Amniotic epithelial cell (primary cell): Measurements from ENCODE around the gene RPL36.

Experiments used
- DNase-seq: peaks from one replicate; pipeline ENCODE4 v3.0.0-alpha.2; 2010; ENCODE audit warnings: low read depth

RPL36 gene

DNA sequence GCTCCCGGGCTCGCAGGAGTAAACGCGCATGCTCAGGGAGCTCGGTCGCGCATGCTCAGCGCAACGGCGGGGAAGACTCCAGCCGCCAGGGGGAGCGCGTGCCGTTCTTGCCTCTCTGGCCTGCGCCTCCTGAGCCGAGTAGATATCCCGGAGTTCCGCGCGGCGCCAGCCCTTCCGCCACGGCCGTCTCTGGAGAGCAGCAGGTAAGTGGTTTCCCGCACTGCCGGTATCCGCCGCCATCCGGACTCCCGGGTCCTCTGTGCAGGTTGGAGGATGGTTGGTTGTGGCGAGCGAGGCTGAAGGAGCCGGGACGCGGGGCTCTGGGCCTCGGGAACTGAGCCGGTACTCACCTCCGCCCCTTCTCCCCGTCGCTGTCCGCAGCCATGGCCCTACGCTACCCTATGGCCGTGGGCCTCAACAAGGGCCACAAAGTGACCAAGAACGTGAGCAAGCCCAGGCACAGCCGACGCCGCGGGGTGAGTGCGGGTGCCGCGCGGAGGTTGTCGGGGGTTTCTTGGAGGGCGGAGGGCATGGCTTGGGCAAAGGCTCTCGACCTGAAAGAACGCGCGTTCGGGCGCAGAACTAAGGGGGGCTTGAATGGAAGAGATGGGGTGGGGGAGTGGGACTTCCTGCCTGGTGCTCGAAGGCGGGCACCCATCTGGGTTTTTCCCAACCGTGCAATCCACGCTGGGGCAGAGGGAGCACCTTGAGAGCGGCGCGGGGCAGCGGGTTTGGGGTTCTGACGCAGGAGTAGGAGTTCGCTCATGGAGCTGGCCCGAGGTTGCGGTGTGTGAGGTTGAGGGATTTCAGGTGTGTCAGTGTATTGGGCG is at the start of gene RPL36:
RPL36 (plus strand) TSS at position 171 of the 830 bp plus-strand sequence; CDS start at position 384, 213 bp downstream.
- peak; percentile 91 for DNase-seq

- peak; percentile 27 for DNase-seq
Measured at GRCh38 chr19:5641171-5641570, 48.9 kb upstream of the RPL36 start.

GRCh38 chr19:5642204-5642603 is 47.9 kb upstream of the RPL36 start:
- peak; percentile 67 for DNase-seq

DNA sequence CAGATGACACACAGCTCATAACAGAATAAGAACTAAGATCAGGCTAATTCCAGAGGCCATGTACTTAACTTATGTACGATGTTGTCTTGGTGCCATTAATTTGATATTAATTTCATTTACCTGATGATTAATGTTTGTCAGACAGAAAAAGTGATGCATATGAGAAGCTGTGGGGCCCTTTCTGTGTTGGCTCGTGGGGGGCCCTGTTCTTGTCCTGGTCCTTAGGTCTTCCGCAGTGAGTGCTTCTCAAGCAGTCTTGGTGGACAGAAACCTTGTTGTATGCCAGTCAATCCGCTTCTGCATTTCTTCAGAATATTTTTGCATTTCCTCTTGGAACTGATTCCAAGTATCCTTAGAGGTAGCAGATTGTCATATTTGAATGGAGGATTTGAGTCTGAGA is 47.0 kb upstream of the RPL36 start:
- no peak for DNase-seq

- peak; percentile 63 for DNase-seq
Measured at GRCh38 chr19:5644037-5644436, 46.1 kb upstream of the RPL36 start.

DNA sequence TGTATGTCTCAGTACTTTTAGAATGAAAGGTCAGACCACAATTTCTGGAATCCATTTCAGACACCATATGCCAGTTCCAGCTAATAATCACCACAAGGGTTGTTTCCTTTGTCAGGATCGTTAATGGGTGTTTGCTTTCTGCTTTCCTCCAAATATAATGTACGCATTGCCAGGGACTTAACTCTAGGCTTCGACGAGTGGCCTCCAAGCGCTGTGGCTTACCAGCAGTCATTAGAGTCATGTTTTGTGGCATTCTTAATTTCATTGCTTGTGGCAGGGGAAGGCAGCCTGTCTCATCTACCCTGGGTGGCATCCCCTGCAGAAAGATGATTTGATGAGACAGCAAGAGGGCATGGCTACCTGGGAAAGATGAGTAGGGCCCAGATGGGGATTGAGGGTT is 44.7 kb upstream of the RPL36 start:
- no peak for DNase-seq

DNA sequence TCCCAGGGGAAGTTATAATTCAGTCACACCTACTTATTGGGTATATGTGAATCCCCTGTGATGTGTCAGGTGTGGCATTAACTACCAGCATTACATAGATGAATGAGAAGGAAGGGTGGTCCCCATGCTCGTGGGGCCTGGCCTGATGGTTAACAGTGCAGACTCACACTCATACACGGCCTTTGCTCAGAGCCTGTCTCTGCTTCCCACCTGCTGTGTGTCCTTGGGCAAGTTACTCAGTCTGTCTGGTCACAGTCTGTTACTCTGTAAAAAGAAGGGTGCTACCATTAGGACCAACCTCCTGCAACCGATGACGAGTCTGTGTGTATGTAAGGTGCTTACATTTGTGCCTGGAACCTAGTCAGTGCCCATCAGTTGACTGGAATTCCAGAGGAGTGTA is 43.4 kb upstream of the RPL36 start:
- DNase-seq, result no peak

DNA sequence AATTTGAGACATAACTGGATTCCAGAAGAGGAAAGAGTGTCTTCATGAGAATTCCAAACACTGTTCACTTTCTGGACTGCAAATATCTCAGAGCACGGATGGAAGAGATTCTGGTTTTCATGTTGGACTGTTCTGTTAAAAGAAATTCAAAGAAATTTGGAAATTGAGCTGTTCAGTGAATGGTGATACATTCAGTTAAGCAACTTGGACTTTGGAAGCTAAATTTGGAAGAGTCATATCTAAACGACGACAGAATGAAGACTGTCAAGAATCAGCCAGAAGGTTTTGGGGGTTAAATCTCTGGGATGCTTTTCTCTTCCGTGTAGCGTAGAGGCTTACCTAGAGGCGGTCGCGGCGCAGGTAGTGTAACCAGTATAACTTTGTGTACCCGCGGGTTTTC is 41.6 kb upstream of the RPL36 start:
- no peak for DNase-seq

DNA sequence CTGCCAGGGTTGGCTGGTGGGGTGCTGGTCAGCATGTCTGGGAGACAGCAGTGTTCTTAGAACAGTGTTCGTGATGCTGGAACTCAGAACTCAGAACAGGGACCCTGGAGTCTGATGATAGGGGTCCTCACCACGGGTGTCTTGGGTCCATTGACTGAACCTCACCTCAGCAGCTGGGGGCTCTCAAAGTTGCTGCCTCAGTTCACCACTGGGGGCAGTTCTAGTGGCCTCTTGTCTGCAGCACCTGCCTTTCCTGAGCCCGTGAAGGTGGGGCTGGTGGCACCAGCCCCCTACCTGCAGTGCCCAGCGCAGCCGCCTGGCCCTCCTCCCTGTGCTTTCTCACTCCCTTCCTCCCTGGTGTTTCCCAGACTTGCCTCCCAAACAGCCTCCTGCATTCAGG is 38.7 kb upstream of the RPL36 start:
- no peak for DNase-seq

DNA sequence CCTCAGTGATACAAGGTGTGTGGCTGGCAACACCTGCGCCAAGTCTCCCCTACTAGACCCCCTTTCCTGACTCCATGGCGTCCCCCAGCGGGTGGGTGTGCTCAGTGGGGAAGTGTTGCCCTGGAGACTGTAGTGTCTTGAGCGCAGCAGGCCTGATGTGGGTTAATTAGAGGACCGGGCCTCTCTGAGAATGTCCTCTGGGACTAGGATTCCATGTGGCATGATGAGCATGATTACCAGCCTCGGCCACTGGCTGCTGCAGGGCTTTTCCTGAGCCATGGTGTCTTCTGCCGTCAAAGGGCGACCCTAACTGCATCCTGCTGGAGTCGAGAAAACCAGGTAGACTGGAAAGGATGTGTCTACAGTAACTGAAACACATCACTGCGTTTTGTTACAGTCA is 37.8 kb upstream of the RPL36 start:
- no peak for DNase-seq

DNA sequence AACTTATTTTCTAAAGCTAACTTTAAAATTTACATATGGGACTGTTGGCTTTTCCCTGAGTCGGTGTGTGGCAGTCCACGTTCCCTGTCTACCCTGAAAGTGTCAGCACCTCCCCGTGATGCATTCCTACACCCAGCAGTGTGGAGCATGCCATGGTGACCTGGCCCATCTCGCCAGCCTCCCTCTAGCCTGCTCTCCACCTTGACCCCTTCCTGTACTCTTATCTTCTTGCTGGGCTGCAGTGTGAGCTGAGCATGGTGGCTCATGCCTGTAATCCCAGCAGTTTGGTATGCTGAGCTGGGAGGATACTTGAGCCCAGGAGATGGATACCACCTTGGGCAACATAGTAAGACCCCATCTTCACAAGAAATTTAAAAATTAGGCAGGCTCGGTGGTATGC is 35.2 kb upstream of the RPL36 start:
- no peak for DNase-seq

DNA sequence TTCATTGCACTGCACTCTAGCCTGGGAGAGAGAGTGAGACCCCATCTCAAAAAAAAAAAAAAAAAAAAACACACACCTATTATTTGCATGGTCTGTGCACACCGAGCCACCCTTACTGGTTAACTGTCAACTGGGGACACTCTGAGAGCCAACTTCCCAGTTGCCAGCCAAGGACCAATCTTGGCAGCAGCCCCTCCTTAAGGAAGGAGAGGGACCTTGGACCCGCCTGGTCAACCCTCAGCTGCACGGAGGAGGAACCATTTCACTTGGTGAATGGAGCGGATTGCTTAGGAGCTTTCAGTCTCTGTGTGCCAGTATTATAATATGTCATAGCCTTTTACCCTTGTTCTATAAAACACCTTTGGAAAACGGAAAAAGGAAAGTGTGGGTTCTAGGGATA is 34.7 kb upstream of the RPL36 start:
- DNase-seq, result no peak

GRCh38 chr19:5661483-5661882 is 28.6 kb upstream of the RPL36 start:
- no peak for DNase-seq

DNA sequence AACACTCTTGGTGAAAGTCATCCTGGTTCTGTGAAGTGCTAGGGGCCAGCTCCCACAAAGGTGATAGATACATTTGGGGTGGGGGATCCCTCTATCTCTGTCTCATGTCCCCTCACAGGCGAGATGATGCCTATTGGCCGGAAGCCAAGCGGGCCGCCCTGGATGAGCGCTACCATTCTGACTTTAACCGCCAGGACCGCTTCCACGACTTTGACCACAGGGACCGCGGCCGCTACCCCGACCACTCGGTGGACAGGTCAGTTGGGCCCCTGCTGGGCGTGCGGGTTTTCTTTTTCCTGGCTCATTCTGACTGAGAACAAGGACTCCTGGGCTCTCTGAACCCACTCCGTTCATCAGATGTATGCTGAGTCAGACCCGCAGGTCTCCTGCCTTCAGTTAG is 26.2 kb upstream of the RPL36 start:
- no peak for DNase-seq

GRCh38 chr19:5664515-5664914 is 25.6 kb upstream of the RPL36 start:
- DNase-seq, result no peak

DNA sequence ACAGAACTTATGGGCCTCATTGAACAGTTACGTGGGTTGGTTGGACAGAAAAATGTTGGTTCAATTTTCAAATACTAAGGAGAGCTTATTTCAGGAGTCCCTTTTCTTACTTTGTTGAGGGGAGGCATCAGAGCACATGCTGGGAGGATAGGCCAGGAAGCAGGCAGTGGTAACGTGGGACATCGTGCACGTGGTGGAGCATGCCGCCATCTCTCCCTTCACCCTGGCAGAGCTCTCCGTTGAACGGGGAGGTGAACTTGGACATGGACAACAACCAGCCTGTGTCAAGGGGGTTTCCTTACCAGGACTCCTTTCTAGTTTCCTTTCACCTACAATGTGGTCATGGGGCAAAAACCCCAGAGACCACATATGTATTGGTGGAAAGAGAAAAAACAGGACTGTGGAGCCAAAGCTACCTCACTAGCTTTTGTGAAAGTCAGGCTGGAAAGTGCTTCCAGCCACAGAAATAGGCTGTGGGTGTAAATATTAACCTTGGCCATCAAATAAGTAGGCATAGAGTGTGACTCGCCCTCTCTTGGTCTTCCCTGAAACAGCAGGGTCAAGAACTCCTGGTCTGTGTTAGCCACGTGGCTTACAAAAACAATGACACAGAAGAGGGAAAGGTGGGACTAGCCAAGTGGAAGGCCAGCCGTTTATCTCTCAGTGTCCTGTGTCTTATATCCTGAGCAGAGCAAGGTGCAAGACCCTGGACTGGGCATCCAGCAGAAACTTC is 24.1 kb upstream of the RPL36 start:
- peak; percentile 61 for DNase-seq

DNA sequence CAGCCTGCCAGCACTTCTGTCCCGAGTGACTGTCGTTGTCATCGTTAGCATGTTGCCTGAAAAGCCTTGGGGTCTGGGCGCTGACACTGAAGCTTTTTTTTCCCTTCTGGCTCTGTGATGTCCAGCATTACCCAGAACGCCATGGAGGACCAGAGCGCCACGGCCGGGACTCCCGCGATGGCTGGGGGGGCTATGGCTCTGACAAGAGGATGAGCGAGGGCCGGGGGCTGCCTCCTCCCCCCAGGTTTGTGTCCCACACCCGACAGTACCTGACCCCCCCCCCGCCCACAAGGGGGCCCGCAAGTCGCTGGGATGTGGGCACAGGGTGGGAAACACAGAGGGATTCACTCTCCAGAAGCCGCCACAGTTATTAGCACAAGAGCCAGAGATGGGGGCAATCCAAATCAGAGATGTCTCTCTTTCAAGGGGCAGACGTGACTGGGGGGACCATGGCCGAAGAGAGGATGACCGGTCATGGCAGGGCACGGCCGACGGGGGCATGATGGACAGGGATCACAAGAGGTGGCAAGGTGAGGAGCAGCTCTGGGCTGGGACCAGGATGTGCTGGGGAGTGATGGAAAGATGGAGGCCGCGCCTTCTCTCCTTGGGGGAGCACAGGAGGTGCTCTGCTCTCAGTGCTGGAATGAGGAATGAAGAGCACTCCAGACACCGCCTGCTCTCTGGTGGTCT is 23.0 kb upstream of the RPL36 start:
- no peak for DNase-seq

GRCh38 chr19:5667751-5668271 is 22.3 kb upstream of the RPL36 start:
- peak; percentile 18 for DNase-seq

- no peak for DNase-seq
Measured at GRCh38 chr19:5669212-5669611, 20.9 kb upstream of the RPL36 start.

DNA sequence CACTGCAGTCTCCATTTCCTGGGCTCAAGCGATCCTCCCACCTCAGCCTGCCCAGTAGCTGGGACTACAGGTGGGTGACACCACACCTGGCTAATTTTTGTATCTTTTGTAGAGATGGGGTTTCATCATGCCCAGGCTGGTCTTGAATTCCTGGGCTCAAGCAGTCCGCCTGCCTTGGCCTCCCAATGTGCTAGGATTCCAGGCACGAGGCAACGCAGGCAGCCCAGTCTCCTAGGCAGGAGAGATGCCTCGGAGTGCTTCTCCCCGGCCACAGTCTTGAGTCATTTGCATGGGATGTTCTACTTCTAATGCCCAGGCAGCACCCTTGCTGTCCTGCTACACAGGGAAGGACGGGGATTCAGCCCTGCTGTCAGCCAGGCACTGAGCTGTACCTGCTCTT is 18.5 kb upstream of the RPL36 start:
- no peak for DNase-seq

DNA sequence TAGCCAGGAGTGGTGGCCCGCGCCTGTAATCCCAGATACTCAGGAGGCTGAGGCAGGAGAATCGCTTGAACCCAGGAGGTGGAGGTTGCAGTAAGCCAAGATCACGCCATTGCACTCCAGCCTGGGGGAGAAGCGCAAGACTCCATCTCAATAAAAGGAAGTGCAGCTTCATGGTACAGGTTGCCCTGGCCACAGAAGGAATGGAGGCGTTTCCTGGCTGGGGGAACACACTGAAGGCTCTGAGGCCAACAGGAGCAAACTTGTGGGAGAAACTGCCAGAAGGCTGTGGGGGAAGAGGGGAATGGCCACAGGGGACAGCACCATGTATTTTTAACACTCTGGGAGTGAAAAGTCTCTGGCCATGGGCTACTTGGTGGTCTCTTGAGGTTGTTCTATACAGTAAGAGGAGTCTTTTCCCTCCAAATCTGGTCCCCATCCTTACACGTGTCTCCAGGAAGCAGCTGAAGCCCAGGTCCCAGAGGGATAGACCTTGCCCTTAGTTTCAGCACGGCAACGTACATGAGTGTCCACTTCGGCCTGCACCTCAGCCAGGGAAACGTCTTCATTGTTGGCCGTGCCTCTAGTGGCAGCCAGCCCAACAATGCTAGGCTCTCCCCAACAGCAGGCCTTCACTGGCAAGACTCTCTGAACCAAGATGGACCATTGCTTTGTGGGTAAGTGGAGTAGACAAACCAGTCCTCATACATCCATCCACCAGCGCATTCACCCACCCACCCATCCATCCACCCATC is 17.2 kb upstream of the RPL36 start:
- DNase-seq, result no peak

DNA sequence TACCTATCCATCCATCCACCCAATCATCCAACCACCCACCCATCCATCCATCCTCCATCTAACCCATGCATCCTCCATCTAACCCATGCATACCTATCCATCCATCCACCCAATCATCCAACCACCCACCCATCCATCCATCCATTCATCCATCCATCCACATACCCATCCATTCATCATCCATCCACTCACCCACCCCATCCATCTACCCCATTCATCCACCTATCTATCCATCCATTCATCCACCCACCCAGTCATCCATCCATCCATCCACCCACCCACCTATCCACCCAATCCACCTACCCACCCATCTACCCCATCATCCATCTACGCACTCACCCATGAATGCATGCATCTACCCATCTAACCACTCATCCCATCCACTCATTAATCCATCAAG is 16.3 kb upstream of the RPL36 start:
- no peak for DNase-seq
